Activated T-helper 1 cell treated with anti-CD3 and anti-CD28 coated beads, Interleukin-12 subunit alpha, Interleukin-12 subunit beta, Interleukin-2, Interleukin-4 antibody, amounts not matched to agents 30 ng/mL and 10 ng/mL and 1 ng/mL, durations not matched to agents 14 hours and 24 hours and 36 hours (primary cell): ENCODE data around the gene MTNR1A. TPM values are rescaled to one million over a fixed set of nuclear protein-coding genes. Genes with fewer than 3 reads are reported as not detected.

Source experiments
- DNase-seq: peaks from one replicate; pipeline ENCODE4 v3.0.0; 2021; ENCODE audit warnings: low spot score
- H3K27ac Mint-ChIP-seq: one replicate; pipeline ENCODE4 v1.8.0; 2021; ENCODE audit warnings: mild to moderate bottlenecking, mixed read lengths
- H3K27me3 Mint-ChIP-seq: one replicate; pipeline ENCODE4 v1.8.0; 2022; ENCODE audit warnings: mild to moderate bottlenecking, moderate library complexity, mixed read lengths; ENCODE audit not compliant: insufficient read depth
- H3K36me3 Mint-ChIP-seq: one replicate; pipeline ENCODE4 v1.8.0; 2021; ENCODE audit warnings: low read depth, mixed read lengths
- H3K4me1 Mint-ChIP-seq: one replicate; pipeline ENCODE4 v1.8.0; 2021; ENCODE audit warnings: low read depth, mixed read lengths
- H3K4me3 Mint-ChIP-seq: one replicate; pipeline ENCODE4 v1.8.0; 2021; ENCODE audit warnings: mild to moderate bottlenecking, moderate library complexity, mixed read lengths
- H3K9me3 Mint-ChIP-seq: one replicate; pipeline ENCODE4 v1.8.0; 2021; ENCODE audit warnings: mixed read lengths
- intact Hi-C: fragments of 100-400 bp; cut with micrococcal nuclease; formaldehyde crosslinking; loops from one replicate; pipeline ENCODE4 v1.15.1; 2024
- total RNA-seq: library from RNA; stranded (reverse); gene quantifications from 2 replicates; pipeline ENCODE4 v1.2.3, GENCODE V29; 2022

Gene MTNR1A
- total RNA-seq: not detected in 2 replicates

- no peaks in the 10 kb centered on the region for H3K36me3 Mint-ChIP-seq
- H3K9me3 Mint-ChIP-seq: no peaks in the 10 kb centered on the region
- H3K4me1 Mint-ChIP-seq: no peaks in the 10 kb centered on the region
- H3K27ac Mint-ChIP-seq: no peak within 1 kb of the TSS
- H3K4me3 Mint-ChIP-seq: no peak within 1 kb of the TSS
- DNase-seq: no peak
- peaks cover 14% of the 10 kb centered on the region for H3K27me3 Mint-ChIP-seq
- intact Hi-C loops: no loop called here
Measured at GRCh38 chr4:186554914-186555827, at the start of gene MTNR1A. MTNR1A (minus strand) TSS chr4:186555567; CDS start chr4:186555365, 202 bp downstream.

- DNase-seq: no peak
- peaks cover 4% of the 10 kb centered on the region for H3K9me3 Mint-ChIP-seq
Measured at GRCh38 chr4:186604124-186604807, 48.9 kb upstream of the MTNR1A start.

GRCh38 chr4:186602978-186603377 is 47.6 kb upstream of the MTNR1A start:
- no peak overlapping the region for H3K27ac Mint-ChIP-seq
- H3K4me3 Mint-ChIP-seq: no peak overlapping the region
- no peaks in the 10 kb centered on the region for H3K4me1 Mint-ChIP-seq
- peaks cover 4% of the 10 kb centered on the region for H3K9me3 Mint-ChIP-seq
- no peaks in the 10 kb centered on the region for H3K36me3 Mint-ChIP-seq
- intact Hi-C loops: no loop called here
- DNase-seq: no peak
- no peaks in the 10 kb centered on the region for H3K27me3 Mint-ChIP-seq

More at GRCh38 chr4:186604124-186604807, 48.9 kb upstream of the MTNR1A start:
- H3K27ac Mint-ChIP-seq: no peak overlapping the region
- H3K36me3 Mint-ChIP-seq: no peaks in the 10 kb centered on the region
- H3K4me1 Mint-ChIP-seq: no peaks in the 10 kb centered on the region
- H3K4me3 Mint-ChIP-seq: no peak overlapping the region
- H3K27me3 Mint-ChIP-seq: no peaks in the 10 kb centered on the region
- intact Hi-C loops: no loop called here

GRCh38 chr4:186599483-186599882 is 44.1 kb upstream of the MTNR1A start:
- no peak overlapping the region for H3K4me3 Mint-ChIP-seq
- H3K27ac Mint-ChIP-seq: no peak overlapping the region
- no peaks in the 10 kb centered on the region for H3K36me3 Mint-ChIP-seq
- DNase-seq: no peak
- intact Hi-C loops: no loop called here
- no peaks in the 10 kb centered on the region for H3K27me3 Mint-ChIP-seq
- no peaks in the 10 kb centered on the region for H3K4me1 Mint-ChIP-seq
- peaks cover 4% of the 10 kb centered on the region for H3K9me3 Mint-ChIP-seq

- Mint-ChIP-seq H3K4me1 (no peaks in the 10 kb centered on the region), H3K4me3 (no peak overlapping the region), H3K27ac (no peak overlapping the region), H3K36me3 (no peaks in the 10 kb centered on the region), H3K9me3 (peaks cover under 1% of the 10 kb centered on the region), H3K27me3 (no peaks in the 10 kb centered on the region)
- DNase-seq: no peak
- intact Hi-C loops: no loop called here
Measured at GRCh38 chr4:186598686-186599085, 43.3 kb upstream of the MTNR1A start.

- DNase-seq: no peak
- Mint-ChIP-seq H3K9me3 (no peaks in the 10 kb centered on the region), H3K4me3 (no peak overlapping the region), H3K4me1 (no peaks in the 10 kb centered on the region), H3K27ac (no peak overlapping the region), H3K36me3 (no peaks in the 10 kb centered on the region), H3K27me3 (no peaks in the 10 kb centered on the region)
- intact Hi-C loops: no loop called here
Measured at GRCh38 chr4:186596850-186597390, 41.6 kb upstream of the MTNR1A start.

- intact Hi-C loops: no loop called here
Measured at GRCh38 chr4:186596346-186596745, 41.0 kb upstream of the MTNR1A start.

GRCh38 chr4:186593587-186593973 is 38.2 kb upstream of the MTNR1A start:
- Mint-ChIP-seq H3K36me3 (no peaks in the 10 kb centered on the region), H3K27ac (no peak overlapping the region), H3K9me3 (no peaks in the 10 kb centered on the region), H3K4me1 (no peaks in the 10 kb centered on the region), H3K4me3 (no peak overlapping the region), H3K27me3 (no peaks in the 10 kb centered on the region)
- intact Hi-C loops: no loop called here
- no peak for DNase-seq

More at GRCh38 chr4:186596346-186596745, 41.0 kb upstream of the MTNR1A start:
- Mint-ChIP-seq H3K4me3 (no peak overlapping the region), H3K36me3 (no peaks in the 10 kb centered on the region), H3K4me1 (no peaks in the 10 kb centered on the region), H3K27ac (no peak overlapping the region), H3K27me3 (no peaks in the 10 kb centered on the region), H3K9me3 (no peaks in the 10 kb centered on the region)
- no peak for DNase-seq

GRCh38 chr4:186592966-186593586 is 37.7 kb upstream of the MTNR1A start:
- Mint-ChIP-seq H3K9me3 (no peaks in the 10 kb centered on the region), H3K27me3 (no peaks in the 10 kb centered on the region), H3K4me3 (no peak overlapping the region), H3K4me1 (no peaks in the 10 kb centered on the region), H3K36me3 (no peaks in the 10 kb centered on the region), H3K27ac (no peak overlapping the region)
- DNase-seq: no peak
- intact Hi-C loops: no loop called here

- no peaks in the 10 kb centered on the region for H3K27me3 Mint-ChIP-seq
- no peaks in the 10 kb centered on the region for H3K4me1 Mint-ChIP-seq
- H3K4me3 Mint-ChIP-seq: no peak overlapping the region
- intact Hi-C loops: no loop called here
- no peaks in the 10 kb centered on the region for H3K36me3 Mint-ChIP-seq
- DNase-seq: no peak
- H3K27ac Mint-ChIP-seq: no peak overlapping the region
- no peaks in the 10 kb centered on the region for H3K9me3 Mint-ChIP-seq
Measured at GRCh38 chr4:186592445-186592844, 37.1 kb upstream of the MTNR1A start.

- H3K36me3 Mint-ChIP-seq: no peaks in the 10 kb centered on the region
- no peaks in the 10 kb centered on the region for H3K9me3 Mint-ChIP-seq
- intact Hi-C loops: no loop called here
- no peaks in the 10 kb centered on the region for H3K27me3 Mint-ChIP-seq
- no peak overlapping the region for H3K27ac Mint-ChIP-seq
- no peaks in the 10 kb centered on the region for H3K4me1 Mint-ChIP-seq
- no peak overlapping the region for H3K4me3 Mint-ChIP-seq
- no peak for DNase-seq
Measured at GRCh38 chr4:186591651-186592050, 36.3 kb upstream of the MTNR1A start.

- intact Hi-C loops: no loop called here
- H3K36me3 Mint-ChIP-seq: no peaks in the 10 kb centered on the region
- DNase-seq: no peak
- no peaks in the 10 kb centered on the region for H3K27me3 Mint-ChIP-seq
- H3K4me1 Mint-ChIP-seq: no peaks in the 10 kb centered on the region
- H3K4me3 Mint-ChIP-seq: no peak overlapping the region
- no peaks in the 10 kb centered on the region for H3K9me3 Mint-ChIP-seq
- no peak overlapping the region for H3K27ac Mint-ChIP-seq
Measured at GRCh38 chr4:186588503-186588902, 33.1 kb upstream of the MTNR1A start.
